Measurements from ENCODE around the gene OR5P2.
"Not testable (repeated sequence)": the region's sequence is repeated elsewhere in the genome, so short reads cannot be mapped to it uniquely, and the experiment has no call there.

The OR5P2 gene, protein sequence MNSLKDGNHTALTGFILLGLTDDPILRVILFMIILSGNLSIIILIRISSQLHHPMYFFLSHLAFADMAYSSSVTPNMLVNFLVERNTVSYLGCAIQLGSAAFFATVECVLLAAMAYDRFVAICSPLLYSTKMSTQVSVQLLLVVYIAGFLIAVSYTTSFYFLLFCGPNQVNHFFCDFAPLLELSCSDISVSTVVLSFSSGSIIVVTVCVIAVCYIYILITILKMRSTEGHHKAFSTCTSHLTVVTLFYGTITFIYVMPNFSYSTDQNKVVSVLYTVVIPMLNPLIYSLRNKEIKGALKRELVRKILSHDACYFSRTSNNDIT

DNA sequence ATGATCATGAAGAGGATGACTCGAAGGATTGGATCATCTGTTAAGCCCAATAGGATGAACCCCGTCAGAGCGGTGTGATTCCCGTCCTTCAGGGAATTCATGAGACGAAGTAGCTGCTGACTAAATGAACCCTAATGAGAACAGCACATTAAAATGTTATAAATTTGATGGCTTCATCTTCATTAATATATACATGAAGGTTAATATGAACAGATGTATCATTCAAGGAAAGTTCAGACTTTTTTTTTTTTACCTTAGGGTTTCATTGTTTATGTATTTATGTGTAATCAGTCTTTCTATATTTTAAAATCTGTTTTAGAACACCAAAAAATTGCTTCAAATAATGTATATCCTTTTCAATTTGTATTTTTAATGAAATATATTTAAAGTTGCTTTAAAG, at the start of gene OR5P2:
Gene OR5P2, minus strand, starts transcription at position 101 of the 400 bp plus-strand sequence. Its CDS starts 0 bp downstream, at position 101.
- no peak for DNase-seq (ENCODE audit: low read depth in 3 of 3)

DNA sequence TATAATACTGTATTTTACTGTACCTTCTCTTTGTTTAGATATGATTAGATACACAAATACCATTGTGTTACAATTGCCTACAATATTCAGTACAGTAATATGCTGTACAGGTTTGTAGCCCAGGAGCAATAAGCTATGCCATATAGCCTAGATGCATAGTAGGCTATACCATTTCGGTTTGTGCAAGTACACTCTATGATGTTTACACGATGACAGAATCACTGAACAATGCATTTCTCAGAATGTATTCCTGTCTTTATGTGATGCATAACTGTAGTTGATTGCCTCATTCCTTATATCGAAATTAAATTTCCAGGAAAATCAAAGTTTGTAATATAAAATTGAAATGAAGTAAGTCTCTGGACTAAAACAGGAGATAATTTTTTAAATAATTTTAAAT, 49.3 kb upstream of the OR5P2 start:
- no peak for DNase-seq (ENCODE audit: low read depth in 3 of 3)

DNA sequence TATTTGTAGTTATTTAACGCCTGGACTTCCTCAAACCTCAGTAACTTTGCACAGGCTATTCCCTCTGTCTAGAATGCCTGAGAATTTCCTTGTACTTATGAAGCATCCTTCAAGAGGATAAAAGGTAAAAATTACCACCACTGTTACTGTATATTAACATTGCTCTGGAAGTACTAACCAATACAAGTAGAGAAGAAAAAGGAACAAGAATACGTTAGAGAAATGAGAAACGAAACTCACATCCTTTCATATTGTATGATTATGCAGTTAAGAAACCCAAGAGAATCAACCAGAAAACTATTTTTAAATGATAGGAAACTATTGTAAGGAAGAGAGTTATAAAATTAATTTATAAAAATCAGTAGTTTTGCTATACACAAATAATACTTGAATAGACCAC, 48.2 kb upstream of the OR5P2 start:
- DNase-seq (ENCODE audit: low read depth in 3 of 3) = no peak

DNA sequence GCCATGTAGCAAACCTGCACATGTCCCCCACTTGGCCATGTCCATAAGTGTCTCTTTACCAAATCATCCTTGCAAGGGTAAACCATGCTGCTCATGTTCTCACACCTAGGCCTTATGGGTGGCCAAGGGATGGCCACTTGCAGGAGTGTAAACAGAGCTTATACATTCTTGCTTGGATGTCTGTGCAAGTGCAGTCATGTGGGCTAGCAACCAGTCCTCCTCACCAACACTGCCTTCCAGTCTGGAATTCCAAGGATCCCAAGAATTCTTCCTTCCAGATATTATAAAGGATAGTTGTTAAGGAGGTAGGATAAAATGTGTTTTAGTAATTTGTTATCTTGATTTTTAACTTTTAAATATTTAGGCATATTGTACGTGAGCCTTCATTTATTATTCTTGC, 47.8 kb upstream of the OR5P2 start:
- DNase-seq (ENCODE audit: low read depth in 3 of 3) = no peak

DNA sequence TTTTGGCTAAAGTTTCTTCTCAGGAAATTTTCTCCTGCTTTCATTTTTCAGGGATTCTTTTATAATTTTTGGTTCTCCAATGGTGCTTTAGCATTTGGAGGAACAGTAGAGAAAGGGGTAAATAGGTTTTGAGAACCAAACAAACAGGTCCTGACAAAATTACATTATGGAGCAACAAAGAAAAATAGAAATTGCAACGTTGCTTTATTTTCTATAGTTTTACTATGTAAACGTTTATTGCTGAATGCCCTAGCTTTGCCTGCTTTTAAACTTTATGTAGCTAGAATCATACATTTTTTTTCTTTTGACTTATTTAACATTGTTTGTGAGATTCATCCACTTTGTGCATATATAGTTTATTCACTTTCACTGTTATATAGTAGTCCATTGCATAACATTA, 43.8 kb upstream of the OR5P2 start:
- no peak for DNase-seq (ENCODE audit: low read depth in 3 of 3)

DNA sequence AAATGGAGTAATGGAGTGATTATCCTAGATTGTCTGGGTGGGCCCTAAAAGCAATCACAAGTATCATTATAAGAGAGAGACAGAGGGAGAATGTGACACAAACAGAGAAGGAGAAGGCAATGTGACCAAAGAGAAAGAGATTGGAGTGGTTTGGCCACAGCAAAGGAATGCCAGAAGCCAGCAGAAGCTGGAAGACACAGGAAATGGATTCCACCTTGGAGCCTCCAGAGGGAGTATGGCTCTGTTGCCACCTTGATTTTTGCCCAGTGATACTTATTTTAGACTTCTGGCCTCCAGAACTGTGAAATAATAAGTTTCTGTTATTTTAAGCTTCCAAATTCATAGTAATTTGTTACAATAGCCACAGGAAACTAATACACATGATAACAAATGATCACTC, 36.8 kb upstream of the OR5P2 start:
- DNase-seq (ENCODE audit: low read depth in 3 of 3) = no peak

DNA sequence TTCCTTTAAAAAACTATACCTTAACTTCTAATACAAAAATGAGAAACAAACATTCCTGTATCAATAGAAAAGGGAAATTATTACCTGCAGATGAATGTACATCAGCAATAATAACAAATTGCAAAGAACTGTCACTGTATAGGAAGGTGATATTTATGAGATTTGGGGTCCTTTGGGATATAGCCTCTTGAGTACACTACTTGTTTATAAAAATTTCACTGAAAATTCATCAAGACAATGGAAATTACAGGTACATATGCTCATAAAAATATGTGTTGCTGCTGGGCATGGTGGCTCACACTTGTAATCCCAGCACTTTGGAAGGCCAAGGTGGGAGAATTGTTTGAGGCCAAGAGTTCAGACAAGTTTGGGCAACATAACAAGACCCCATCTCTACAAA, 34.0 kb upstream of the OR5P2 start, which contains the start of gene OR5P3:
Gene OR5P3, minus strand, starts transcription at position 101 of the 400 bp plus-strand sequence.
- DNase-seq (ENCODE audit: low read depth in 3 of 3) = no peak

DNA sequence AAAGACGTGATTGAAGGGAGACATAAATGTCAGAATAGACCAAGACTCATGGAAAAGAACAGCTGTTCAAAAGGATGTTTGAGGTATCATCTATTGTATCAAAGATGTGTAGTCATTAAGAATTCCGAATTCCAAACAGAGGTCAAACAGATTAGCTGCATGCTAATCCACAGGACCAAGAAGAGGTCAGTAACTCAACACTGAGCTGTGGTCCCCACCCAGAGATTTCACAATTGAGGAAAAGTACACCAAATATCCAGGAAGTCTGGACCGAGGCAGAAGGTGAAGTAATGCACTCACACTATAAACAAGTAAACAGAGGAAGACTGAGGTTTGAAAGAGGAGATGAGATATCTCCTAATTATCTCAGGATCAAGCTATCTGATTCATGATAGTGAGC, 29.6 kb upstream of the OR5P2 start:
- no peak for DNase-seq (ENCODE audit: low read depth in 3 of 3)

DNA sequence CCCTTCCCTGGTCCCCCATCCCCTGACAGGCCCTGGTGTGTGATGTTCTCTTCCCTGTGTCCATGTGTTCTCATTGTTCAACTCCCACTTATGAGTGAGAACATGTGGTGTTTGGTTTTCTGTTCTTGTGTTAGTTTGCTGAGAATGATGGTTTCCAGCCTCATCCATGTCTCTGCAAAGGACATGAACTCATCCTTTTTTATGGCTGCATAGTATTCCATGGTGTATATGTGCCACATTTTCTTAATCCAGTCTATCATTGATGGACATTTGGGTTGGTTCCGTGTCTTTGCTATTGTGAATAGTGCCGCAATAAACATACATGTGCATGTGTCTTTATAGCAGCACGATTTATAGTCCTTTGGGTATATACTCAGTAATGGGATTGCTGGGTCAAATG, 23.7 kb upstream of the OR5P2 start:
- DNase-seq (ENCODE audit: low read depth in 3 of 3) = not testable (repeated sequence)

DNA sequence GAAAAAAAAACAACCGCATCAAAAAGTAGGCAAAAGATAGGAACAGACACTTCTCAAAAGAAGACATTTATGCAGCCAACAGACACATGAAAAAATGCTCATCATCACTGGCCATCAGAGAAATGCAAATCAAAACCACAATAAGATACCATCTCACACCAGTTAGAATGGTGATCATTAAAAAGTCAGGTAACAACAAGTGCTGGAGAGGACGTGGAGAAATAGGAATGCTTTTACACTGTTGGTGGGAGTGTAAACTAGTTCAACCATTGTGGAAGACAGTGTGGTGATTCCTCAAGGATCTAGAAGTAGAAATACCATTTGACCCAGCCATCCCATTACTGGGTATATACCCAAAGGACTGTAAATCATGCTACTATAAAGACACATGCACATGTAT, 18.2 kb upstream of the OR5P2 start:
- not testable (repeated sequence) for DNase-seq (ENCODE audit: low read depth in 3 of 3)

DNA sequence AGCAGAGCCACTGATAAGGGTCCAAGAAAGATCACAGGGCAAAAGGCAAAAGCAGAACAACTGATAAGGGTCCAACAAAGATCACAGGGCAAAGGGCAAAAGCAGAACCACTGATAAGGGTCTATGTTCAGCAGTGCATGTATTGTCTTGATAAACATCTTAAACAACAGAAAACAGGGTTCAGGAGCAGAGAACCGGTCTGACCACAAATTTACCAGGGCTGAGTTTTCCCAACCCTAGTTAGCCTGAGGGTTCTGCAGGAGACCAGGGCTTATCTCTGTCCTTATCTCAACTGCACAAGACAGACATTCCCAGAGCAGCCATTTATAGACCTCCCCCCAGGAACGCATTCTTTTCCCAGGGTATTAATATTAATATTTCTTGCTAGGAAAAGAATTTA, 13.6 kb upstream of the OR5P2 start:
- DNase-seq (ENCODE audit: low read depth in 3 of 3) = not testable (repeated sequence)

DNA sequence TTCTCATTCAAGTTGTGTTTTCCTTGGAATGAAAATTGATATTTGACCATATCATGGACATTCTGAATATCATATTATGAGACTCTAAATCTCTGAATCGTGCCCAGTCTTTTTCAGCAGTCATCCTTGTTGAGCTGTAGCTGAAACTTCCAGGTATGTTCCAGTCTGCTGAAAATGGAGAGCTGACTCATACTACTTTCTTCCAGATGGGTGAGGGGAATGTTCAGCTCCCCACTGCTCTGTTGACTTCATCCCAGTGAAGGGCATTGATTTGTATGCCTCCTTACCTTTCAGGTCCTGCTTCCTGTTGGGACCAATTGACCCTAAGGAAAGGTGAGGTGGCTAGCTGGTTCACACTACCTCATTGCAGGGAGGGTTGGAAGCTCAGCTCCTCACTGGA, 3.5 kb downstream of the OR5P2 start:
- no peak for DNase-seq (ENCODE audit: low read depth in 3 of 3)

DNA sequence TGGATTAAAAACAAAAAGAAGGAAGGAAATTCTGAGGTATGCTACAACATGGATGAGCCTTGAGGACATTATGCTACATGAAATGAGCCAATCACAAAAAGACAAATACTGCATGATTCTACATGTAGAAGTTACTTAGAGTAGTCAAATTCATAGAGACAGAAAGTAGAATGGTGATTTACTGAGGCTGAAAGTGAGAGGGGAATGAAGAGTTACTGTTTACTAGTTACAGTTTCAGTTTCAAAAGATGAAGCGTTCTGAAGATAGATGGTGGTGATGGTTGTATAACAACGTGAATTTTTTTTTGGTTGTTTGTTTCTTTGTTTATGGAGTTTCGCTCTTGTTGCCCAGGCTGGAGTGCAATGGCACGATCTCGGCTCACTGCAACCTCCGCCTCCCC, 9.5 kb downstream of the OR5P2 start:
- DNase-seq (ENCODE audit: low read depth in 3 of 3) = no peak

DNA sequence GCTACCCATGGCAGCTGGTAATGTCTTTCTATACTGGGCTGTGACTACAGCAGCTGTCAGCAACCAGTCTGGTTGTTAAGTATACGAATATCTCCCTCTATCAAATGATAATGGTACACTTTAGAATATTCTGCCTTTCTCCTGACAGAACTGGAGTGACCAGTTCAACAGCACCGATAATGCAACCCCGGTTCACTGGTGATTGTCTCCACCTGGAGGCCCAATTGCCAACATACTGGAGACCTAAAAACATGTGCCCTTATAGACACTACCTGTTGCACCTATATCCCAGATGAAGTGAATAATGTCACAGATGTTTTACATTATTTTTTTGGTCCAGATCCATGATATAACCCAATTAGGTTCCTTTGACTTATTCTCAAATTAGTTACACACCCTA, 21.1 kb downstream of the OR5P2 start:
- DNase-seq (ENCODE audit: low read depth in 3 of 3) = no peak

DNA sequence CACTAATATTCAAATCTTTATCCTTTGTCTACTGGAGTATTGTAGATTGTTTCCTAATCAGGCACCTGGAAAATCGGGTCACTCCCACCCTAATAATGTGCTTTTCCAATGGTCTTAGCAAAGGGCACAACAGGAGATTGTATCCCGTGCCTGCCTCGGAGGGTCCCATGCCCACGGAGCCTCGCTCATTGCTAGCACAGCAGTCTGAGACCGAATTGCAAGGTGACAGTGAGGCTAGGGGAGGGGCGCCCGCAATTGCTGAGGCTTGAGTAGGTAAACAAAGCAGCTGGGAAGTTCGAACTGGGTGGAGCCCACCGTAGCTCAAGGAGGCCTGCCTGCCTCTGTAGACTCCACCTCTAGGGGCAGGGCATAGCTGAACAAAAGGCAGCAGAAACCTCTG, 32.4 kb downstream of the OR5P2 start:
- not testable (repeated sequence) for DNase-seq (ENCODE audit: low read depth in 3 of 3)

DNA sequence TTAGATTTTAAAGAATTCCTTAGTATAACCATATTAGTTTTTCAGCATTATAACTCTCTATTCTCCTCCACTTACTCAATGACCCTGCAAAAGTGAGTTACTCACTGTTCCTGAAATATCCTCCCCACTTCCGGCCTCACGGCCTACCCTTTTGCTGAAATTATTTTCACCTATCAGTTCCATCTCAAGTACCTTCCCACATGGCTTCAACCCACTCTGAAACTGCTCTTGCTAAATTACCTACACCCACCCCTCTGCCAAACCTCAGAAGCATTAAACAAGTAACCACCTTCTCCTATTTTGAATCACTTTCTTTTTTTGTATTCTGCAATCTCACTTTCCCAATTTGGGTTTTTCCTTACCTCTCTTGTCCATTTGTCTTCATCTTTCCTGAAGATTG, 37.7 kb downstream of the OR5P2 start:
- no peak for DNase-seq (ENCODE audit: low read depth in 3 of 3)

DNA sequence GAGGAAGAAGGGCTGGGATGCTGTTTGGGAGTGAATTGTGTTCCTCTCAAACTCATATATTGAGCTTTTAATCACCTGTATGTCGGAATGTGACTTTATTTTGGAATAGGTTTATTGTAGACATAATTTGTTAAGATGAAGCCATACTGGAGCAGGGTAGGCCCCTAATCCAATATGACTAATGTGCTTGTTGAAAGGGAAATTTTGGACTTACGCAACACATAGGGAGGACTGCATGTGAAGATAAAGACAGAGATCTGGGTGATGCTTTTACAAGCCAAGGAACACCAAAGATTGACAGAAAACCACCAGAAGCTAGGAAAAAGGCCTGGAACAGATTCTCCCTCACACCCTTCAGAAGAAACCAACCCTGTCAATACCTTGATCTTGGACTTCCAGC, 47.3 kb downstream of the OR5P2 start:
- no peak for DNase-seq (ENCODE audit: low read depth in 3 of 3)
